Fibroblast of skin of scalp (primary cell): ENCODE data around the gene LRIT2.

Experiments
- DNase-seq: peaks from one replicate; pipeline ENCODE4 v3.0.0-alpha.2; 2013

LRIT2 gene

GRCh38 chr10:84205049-84205852 is 20.1 kb downstream of the LRIT2 start:
- DNase-seq, result peak; percentile 14

GRCh38 chr10:84204610-84205009 is 20.7 kb downstream of the LRIT2 start:
- DNase-seq, result no peak

GRCh38 chr10:84204122-84204521 is 21.2 kb downstream of the LRIT2 start:
- no peak for DNase-seq

- no peak for DNase-seq
These were observed 23.0 kb downstream of the LRIT2 start for GRCh38 chr10:84202349-84202748.

- DNase-seq, result no peak
These were observed 23.7 kb downstream of the LRIT2 start for GRCh38 chr10:84201682-84202081.

GRCh38 chr10:84201244-84201606 is 24.1 kb downstream of the LRIT2 start:
- DNase-seq, result no peak

- no peak for DNase-seq
These were observed 24.7 kb downstream of the LRIT2 start for GRCh38 chr10:84200537-84201243.

GRCh38 chr10:84198206-84198915 is 27.0 kb downstream of the LRIT2 start:
- DNase-seq, result no peak

- no peak for DNase-seq
These were observed 27.7 kb downstream of the LRIT2 start for GRCh38 chr10:84197643-84198042.

- DNase-seq, result no peak
These were observed 28.4 kb downstream of the LRIT2 start for GRCh38 chr10:84196941-84197340.

- DNase-seq, result no peak
These were observed 29.3 kb downstream of the LRIT2 start for GRCh38 chr10:84196083-84196482.

GRCh38 chr10:84195044-84195830 is 30.1 kb downstream of the LRIT2 start:
- DNase-seq, result no peak

GRCh38 chr10:84194424-84195043 is 30.8 kb downstream of the LRIT2 start, which contains the start of gene CDHR1:
CDHR1 (plus strand) TSS chr10:84194537; CDS start chr10:84194761, 224 bp downstream.
- peak; percentile 17 for DNase-seq

- no peak for DNase-seq
These were observed 31.4 kb downstream of the LRIT2 start for GRCh38 chr10:84193846-84194423.

GRCh38 chr10:84193327-84193726 is 32.0 kb downstream of the LRIT2 start:
- DNase-seq, result no peak

GRCh38 chr10:84191106-84191505 is 34.2 kb downstream of the LRIT2 start:
- no peak for DNase-seq

- DNase-seq, result no peak
These were observed 34.7 kb downstream of the LRIT2 start for GRCh38 chr10:84190621-84191020.

GRCh38 chr10:84188815-84189214 is 36.5 kb downstream of the LRIT2 start:
- DNase-seq, result no peak

GRCh38 chr10:84185526-84186175 is 39.7 kb downstream of the LRIT2 start:
- DNase-seq, result no peak

- DNase-seq, result no peak
These were observed 40.8 kb downstream of the LRIT2 start for GRCh38 chr10:84184517-84184916.

GRCh38 chr10:84181631-84182030 is 43.7 kb downstream of the LRIT2 start:
- no peak for DNase-seq
